ENCODE data around the gene PLCL1.
"Not testable (repeated sequence)": the region's sequence is repeated elsewhere in the genome, so short reads cannot be mapped to it uniquely, and the experiment has no call there.

The PLCL1 gene

GRCh38 chr2:197810016-197810415 is 5.6 kb downstream of the PLCL1 start:
- no peak for DNase-seq

- DNase-seq, result no peak
Observed at GRCh38 chr2:197810491-197810890, 6.1 kb downstream of the PLCL1 start.

GRCh38 chr2:197813093-197813787 is 8.8 kb downstream of the PLCL1 start:
- peak in 1 of 5 donors; percentile 20 for DNase-seq

GRCh38 chr2:197814526-197814925 is 10.1 kb downstream of the PLCL1 start:
- no peak for DNase-seq

- no peak for DNase-seq
Observed at GRCh38 chr2:197821550-197822289, 17.3 kb downstream of the PLCL1 start.

GRCh38 chr2:197822333-197822732 is 17.9 kb downstream of the PLCL1 start:
- no peak for DNase-seq

- DNase-seq, result no peak
Observed at GRCh38 chr2:197827618-197828017, 23.2 kb downstream of the PLCL1 start.

GRCh38 chr2:197828464-197829135 is 24.2 kb downstream of the PLCL1 start:
- DNase-seq, result no peak

- not testable (repeated sequence) for DNase-seq
Observed at GRCh38 chr2:197834771-197835170, 30.4 kb downstream of the PLCL1 start.

- no peak for DNase-seq
Observed at GRCh38 chr2:197835293-197835692, 30.9 kb downstream of the PLCL1 start.

- DNase-seq, result peak in 2 of 5 donors; percentile 4 to 72
Observed at GRCh38 chr2:197838036-197838435, 33.6 kb downstream of the PLCL1 start.

- no peak for DNase-seq
Observed at GRCh38 chr2:197838579-197838978, 34.2 kb downstream of the PLCL1 start.

GRCh38 chr2:197839327-197839726 is 34.9 kb downstream of the PLCL1 start:
- DNase-seq, result no peak

GRCh38 chr2:197839856-197840255 is 35.5 kb downstream of the PLCL1 start:
- DNase-seq, result no peak

GRCh38 chr2:197846128-197846527 is 41.7 kb downstream of the PLCL1 start:
- no peak for DNase-seq

GRCh38 chr2:197846777-197847176 is 42.4 kb downstream of the PLCL1 start:
- DNase-seq, result no peak

GRCh38 chr2:197847651-197848401 is 43.4 kb downstream of the PLCL1 start:
- DNase-seq, result peak in 1 of 5 donors; percentile 18

- DNase-seq, result no peak
Observed at GRCh38 chr2:197848602-197849001, 44.2 kb downstream of the PLCL1 start.

- DNase-seq, result no peak
Observed at GRCh38 chr2:197850882-197851450, 46.6 kb downstream of the PLCL1 start.

- no peak for DNase-seq
Observed at GRCh38 chr2:197851451-197851850, 47.1 kb downstream of the PLCL1 start.

GRCh38 chr2:197852108-197852507 is 47.7 kb downstream of the PLCL1 start:
- DNase-seq, result no peak

- no peak for DNase-seq
Observed at GRCh38 chr2:197853549-197853948, 49.2 kb downstream of the PLCL1 start.

Data from T-helper 1 cell (primary cell).